ENCODE measurements around the gene ANXA8.
"Not testable (repeated sequence)": the region's sequence is repeated elsewhere in the genome, so short reads cannot be mapped to it uniquely, and the experiment has no call there.

The ANXA8 gene

GRCh38 chr10:47465216-47465917 lies 18.5 kb downstream of the ANXA8 start:
- not testable (repeated sequence) for DNase-seq (ENCODE audit: low read depth in 2 of 2, low spot score in 1 of 2)

GRCh38 chr10:47462577-47463358 lies 21.1 kb downstream of the ANXA8 start:
- not testable (repeated sequence) for DNase-seq (ENCODE audit: low read depth in 2 of 2, low spot score in 1 of 2)

GRCh38 chr10:47461261-47461687 lies 22.6 kb downstream of the ANXA8 start:
- not testable (repeated sequence) for DNase-seq (ENCODE audit: low read depth in 2 of 2, low spot score in 1 of 2)

- no peak for DNase-seq (ENCODE audit: low read depth in 2 of 2, low spot score in 1 of 2)
Measured at GRCh38 chr10:47458466-47459154, 25.3 kb downstream of the ANXA8 start.

GRCh38 chr10:47457826-47458225 lies 26.1 kb downstream of the ANXA8 start:
- no peak for DNase-seq (ENCODE audit: low read depth in 2 of 2, low spot score in 1 of 2)

GRCh38 chr10:47457528-47457820 lies 26.4 kb downstream of the ANXA8 start:
- no peak for DNase-seq (ENCODE audit: low read depth in 2 of 2, low spot score in 1 of 2)

- DNase-seq (ENCODE audit: low read depth in 2 of 2, low spot score in 1 of 2) = no peak
Measured at GRCh38 chr10:47456794-47457527, 27.0 kb downstream of the ANXA8 start.

GRCh38 chr10:47456079-47456785 lies 27.7 kb downstream of the ANXA8 start:
- no peak for DNase-seq (ENCODE audit: low read depth in 2 of 2, low spot score in 1 of 2)

- DNase-seq (ENCODE audit: low read depth in 2 of 2, low spot score in 1 of 2) = not testable (repeated sequence)
Measured at GRCh38 chr10:47455350-47456078, 28.4 kb downstream of the ANXA8 start.

GRCh38 chr10:47454780-47455058 lies 29.2 kb downstream of the ANXA8 start:
- DNase-seq (ENCODE audit: low read depth in 2 of 2, low spot score in 1 of 2) = no peak

- no peak for DNase-seq (ENCODE audit: low read depth in 2 of 2, low spot score in 1 of 2)
Measured at GRCh38 chr10:47454008-47454779, 29.7 kb downstream of the ANXA8 start.

GRCh38 chr10:47453141-47454007 lies 30.5 kb downstream of the ANXA8 start:
- no peak for DNase-seq (ENCODE audit: low read depth in 2 of 2, low spot score in 1 of 2)

GRCh38 chr10:47452495-47453140 lies 31.3 kb downstream of the ANXA8 start:
- no peak for DNase-seq (ENCODE audit: low read depth in 2 of 2, low spot score in 1 of 2)

- DNase-seq (ENCODE audit: low read depth in 2 of 2, low spot score in 1 of 2) = no peak
Measured at GRCh38 chr10:47451998-47452494, 31.9 kb downstream of the ANXA8 start.

GRCh38 chr10:47451273-47451997 lies 32.5 kb downstream of the ANXA8 start:
- no peak for DNase-seq (ENCODE audit: low read depth in 2 of 2, low spot score in 1 of 2)

- no peak for DNase-seq (ENCODE audit: low read depth in 2 of 2, low spot score in 1 of 2)
Measured at GRCh38 chr10:47450442-47450841, 33.5 kb downstream of the ANXA8 start.

- no peak for DNase-seq (ENCODE audit: low read depth in 2 of 2, low spot score in 1 of 2)
Measured at GRCh38 chr10:47449979-47450378, 33.9 kb downstream of the ANXA8 start.

Measured in stimulated activated CD8-positive, alpha-beta memory T cell treated with anti-CD3 and anti-CD28 coated beads, Interleukin-4, amount 100 ng/mL, for 4 hours (primary cell).